Fibroblast of pulmonary artery (primary cell): ENCODE measurements around the gene ASZ1.

Experiments
- DNase-seq: peaks from one replicate; pipeline ENCODE4 v3.0.0-alpha.2; 2010; ENCODE audit warnings: low read depth
- H3K4me3 ChIP-seq: replicated peaks from 2 replicates; pipeline ENCODE4 v1.5.1; 2011; ENCODE audit warnings: low read depth, mild to moderate bottlenecking, control low read depth, low read length, moderate library complexity
- CTCF ChIP-seq: IDR thresholded peaks from 2 replicates; pipeline ENCODE4 v1.5.1; 2011; ENCODE audit warnings: mild to moderate bottlenecking, control low read depth, low read length, inconsistent platforms; ENCODE audit errors: missing control alignments

The ASZ1 gene

DNA sequence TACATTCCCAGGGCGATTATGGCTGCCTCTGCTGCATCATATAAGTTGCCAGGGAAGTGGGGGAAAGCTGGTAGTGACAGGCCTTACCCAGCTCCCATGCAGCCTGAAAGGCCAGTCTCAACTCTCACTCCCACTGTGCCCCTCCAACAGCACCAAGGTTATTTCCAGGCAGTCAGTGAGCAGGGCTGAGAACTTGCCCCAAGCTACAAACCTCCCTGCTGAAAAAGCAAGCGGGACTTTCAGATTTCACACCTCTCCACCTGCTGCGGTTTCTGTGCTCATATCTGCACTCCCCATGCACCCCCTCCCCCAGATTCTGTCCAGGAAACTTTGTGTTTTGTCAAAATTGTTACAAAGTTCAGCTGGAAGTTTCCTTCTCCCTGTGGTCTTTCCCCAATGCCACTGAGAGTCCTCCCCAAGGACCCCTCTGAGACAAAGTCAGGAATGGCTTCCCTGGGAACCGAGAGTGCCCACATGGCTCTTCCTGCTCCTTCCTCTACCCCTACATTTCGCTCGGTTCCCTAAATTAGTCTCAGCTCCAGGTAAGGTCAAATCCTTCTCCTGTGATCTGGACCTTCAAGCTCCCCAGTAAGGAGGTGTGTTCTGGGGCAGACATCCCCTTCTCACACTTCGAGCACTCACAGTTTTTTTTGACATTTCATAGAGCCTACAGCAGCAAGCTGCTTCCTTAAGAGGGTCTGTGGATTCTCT lies 79.2 kb downstream of the ASZ1 start:
- DNase-seq, result no peak
- TF ChIP-seq CTCF, result no peak
- H3K4me3 ChIP-seq, result no peak overlapping the region

GRCh38 chr7:117347480-117347879 lies 79.8 kb downstream of the ASZ1 start:
- H3K4me3 ChIP-seq, result no peak overlapping the region
- no peak for TF ChIP-seq CTCF
- DNase-seq, result no peak

- no peak for DNase-seq
Observed at GRCh38 chr7:117346161-117346560, 81.1 kb downstream of the ASZ1 start.

DNA sequence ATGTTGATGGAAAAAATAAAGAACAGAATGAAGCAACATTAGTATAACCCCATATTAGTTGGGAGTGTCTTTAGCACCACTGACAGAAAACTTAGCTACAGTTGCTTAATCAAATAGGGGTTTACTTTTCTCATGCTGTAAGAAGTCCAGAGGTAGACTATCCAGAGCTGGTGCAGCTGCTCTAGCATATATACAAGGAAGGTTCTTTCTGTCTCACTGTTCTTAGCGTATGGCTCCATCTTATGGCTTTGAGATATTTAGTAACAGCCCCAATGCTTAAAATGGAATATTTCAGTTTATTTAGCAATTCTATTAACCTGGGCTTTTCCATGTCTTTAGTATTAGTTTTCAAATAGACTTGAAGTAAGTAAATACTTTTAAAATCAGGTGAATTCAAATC lies 89.3 kb downstream of the ASZ1 start:
- TF ChIP-seq CTCF, result no peak
- DNase-seq, result peak; percentile 11
- H3K4me3 ChIP-seq, result no peak overlapping the region

More at GRCh38 chr7:117346161-117346560, 81.1 kb downstream of the ASZ1 start:
- TF ChIP-seq CTCF, result no peak
- no peak overlapping the region for H3K4me3 ChIP-seq

- peak; percentile 6 for TF ChIP-seq CTCF
- H3K4me3 ChIP-seq, result no peak overlapping the region
Observed at GRCh38 chr7:117333168-117333567, 94.1 kb downstream of the ASZ1 start.

GRCh38 chr7:117332031-117332430 lies 95.3 kb downstream of the ASZ1 start:
- DNase-seq, result no peak
- no peak overlapping the region for H3K4me3 ChIP-seq
- TF ChIP-seq CTCF, result no peak

More at GRCh38 chr7:117333168-117333567, 94.1 kb downstream of the ASZ1 start:
- DNase-seq, result no peak

DNA sequence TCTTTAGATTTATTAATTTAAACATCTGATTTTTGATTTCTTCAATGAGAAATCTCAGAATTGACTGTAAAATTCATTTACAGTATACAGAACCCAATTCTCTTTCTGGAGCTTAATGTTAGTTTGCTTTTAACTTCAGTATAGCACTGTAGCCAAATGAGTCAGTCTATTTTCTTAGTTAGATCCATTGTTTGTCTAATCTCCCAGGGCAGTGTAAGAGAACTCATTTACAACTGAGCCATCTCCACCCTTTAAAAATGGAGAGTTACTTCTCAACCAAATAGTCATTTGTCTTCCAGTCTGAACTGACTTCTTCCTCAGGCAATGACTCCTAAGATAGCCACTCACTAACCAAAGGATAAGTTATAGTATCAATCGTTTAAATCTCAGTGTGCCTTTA lies 101.5 kb downstream of the ASZ1 start:
- no peak for TF ChIP-seq CTCF
- no peak overlapping the region for H3K4me3 ChIP-seq
- peak; percentile 16 for DNase-seq
